B cell (primary cell): ENCODE measurements around the gene FBLN7. TPM values are rescaled to one million over a fixed set of nuclear protein-coding genes. Genes with fewer than 3 reads are reported as not detected.

ENCODE experiments used
- ATAC-seq: fragments of 200-7000 bp; cut with Tn5 transposase; one replicate; pipeline ENCODE4 v1.10.0; 2021; ENCODE audit warnings: low read depth, mild to moderate bottlenecking, moderate number of reproducible peaks, moderate library complexity
- CTCF ChIA-PET: fragments of 350-600 bp; sonication (Branson Sonifier 250); formaldehyde crosslinking; loops from one replicate; lab custom pipeline; 2021; ENCODE audit warnings: antibody characterized with exemption, inconsistent platforms; lab: Charles Lee
- POLR2A ChIA-PET: fragments of 350-600 bp; sonication (Branson Sonifier 250); formaldehyde crosslinking; loops from one replicate; lab custom pipeline; 2021; ENCODE audit warnings: antibody characterized with exemption; lab: Charles Lee
- DNase-seq: peaks from one replicate; pipeline ENCODE4 v3.0.0; 2013
- H2AFZ ChIP-seq: 2 replicates; pipeline ENCODE4 v1.6.1; 2012; ENCODE audit warnings: mild to moderate bottlenecking, low read depth, low read length; ENCODE audit not compliant: insufficient read depth, poor library complexity, severe bottlenecking
- H3K27ac ChIP-seq, 2 donors: 1 replicate in 1 of 2; 2 replicates in 1 of 2; pipeline ENCODE4 v1.5.1; 2012 to 2013; ENCODE audit warnings: low read length in 2 of 2, mild to moderate bottlenecking in 2 of 2, moderate library complexity in 1 of 2
- H3K27me3 ChIP-seq, 4 experiments: fragments of 200-600 bp in 1 of 4; sonication (generic) in 1 of 4; replicated peaks in 1 of 4; 1 replicate in 2 of 4; 2 replicates in 2 of 4; pipeline versions ENCODE4 v1.6.1 to v1.7.0; 2013 to 2016; ENCODE audit warnings: low read length in 3 of 4, mild to moderate bottlenecking in 2 of 4, mixed read lengths in 1 of 4, moderate library complexity in 1 of 4; ENCODE audit not compliant: insufficient read depth in 4 of 4, control insufficient read depth in 3 of 4; ENCODE audit errors: control extremely low read depth in 1 of 4
- H3K36me3 ChIP-seq, 2 experiments: replicated peaks in 1 of 2; 1 replicate in 1 of 2; 2 replicates in 1 of 2; pipeline versions ENCODE4 v1.6.1 to v1.7.1; 2013; ENCODE audit warnings: low read length in 1 of 2; ENCODE audit not compliant: insufficient read depth in 2 of 2, control insufficient read depth in 1 of 2; ENCODE audit errors: control extremely low read depth in 1 of 2, extremely low read depth in 1 of 2
- H3K4me1 ChIP-seq, 2 donors: fragments of 200-600 bp in 1 of 2; sonication (generic) in 1 of 2; 1 replicate in 1 of 2; 2 replicates in 1 of 2; pipeline versions ENCODE4 v1.5.1 to v1.6.1; 2013 to 2017; ENCODE audit warnings: low read length in 2 of 2; ENCODE audit not compliant: control insufficient read depth in 2 of 2, insufficient read depth in 2 of 2
- H3K4me2 ChIP-seq: replicated peaks from 2 replicates; pipeline ENCODE3; 2012; ENCODE audit warnings: mild to moderate bottlenecking, low read depth, low read length; ENCODE audit not compliant: poor library complexity, severe bottlenecking
- H3K4me3 ChIP-seq, 5 experiments: fragments of 200-600 bp in 1 of 5; sonication (generic) in 1 of 5; 1 replicate in 3 of 5; 2 replicates in 2 of 5; pipeline versions ENCODE4 v1.5.1 to v1.7.0; 2011 to 2016; ENCODE audit warnings: low read length in 4 of 5, mild to moderate bottlenecking in 4 of 5, low read depth in 2 of 5, control low read depth in 1 of 5, moderate library complexity in 1 of 5; ENCODE audit not compliant: insufficient read depth in 1 of 5; ENCODE audit errors: control extremely low read depth in 1 of 5, extremely low read depth in 1 of 5
- H3K79me2 ChIP-seq: fragments of 200-600 bp; sonication (generic); one replicate; pipeline ENCODE4 v1.6.0; 2016; ENCODE audit warnings: low read length; ENCODE audit not compliant: control insufficient read depth, insufficient read depth
- H3K9ac ChIP-seq: fragments of 200-600 bp; sonication (generic); 2 replicates; pipeline ENCODE4 v1.6.1; 2017; ENCODE audit warnings: mild to moderate bottlenecking, low read length, moderate library complexity
- H3K9me3 ChIP-seq, 3 donors: one replicate each; pipeline versions ENCODE4 v1.6.1 to v1.7.1; 2013; ENCODE audit warnings: low read length in 2 of 3; ENCODE audit not compliant: control insufficient read depth in 2 of 3, insufficient read depth in 1 of 3; ENCODE audit errors: control extremely low read depth in 1 of 3
- H4K20me1 ChIP-seq: 2 replicates; pipeline ENCODE4 v1.6.0; 2012; ENCODE audit warnings: mild to moderate bottlenecking, low read length; ENCODE audit not compliant: insufficient read depth, control insufficient read depth, poor library complexity, severe bottlenecking
- H3K27ac Mint-ChIP-seq: one replicate; pipeline ENCODE4 v1.8.0; 2021; ENCODE audit warnings: mixed read lengths
- H3K27me3 Mint-ChIP-seq: one replicate; pipeline ENCODE4 v1.8.0; 2021; ENCODE audit warnings: mixed read lengths
- H3K4me1 Mint-ChIP-seq: one replicate; pipeline ENCODE4 v1.8.0; 2021; ENCODE audit warnings: mixed read lengths
- H3K4me3 Mint-ChIP-seq: one replicate; pipeline ENCODE4 v1.8.0; 2021; ENCODE audit warnings: mixed read lengths
- H3K9me3 Mint-ChIP-seq: one replicate; pipeline ENCODE4 v1.8.0; 2022; ENCODE audit warnings: mixed read lengths; ENCODE audit not compliant: insufficient read depth
- EZH2 ChIP-seq: IDR thresholded peaks from 2 replicates; pipeline ENCODE4 v1.6.1; 2012; ENCODE audit warnings: borderline replicate concordance, low read depth, mild to moderate bottlenecking, moderate library complexity, low read length; ENCODE audit not compliant: insufficient read depth, poor library complexity, severe bottlenecking
- WGBS: methylation state at CpG from one replicate; pipeline ENCODE4 v1.1.5; 2013; ENCODE audit warnings: missing lambda C conversion rate; ENCODE audit not compliant: insufficient coverage; 5-methylcytosine and 5-hydroxymethylcytosine counted together
- intact Hi-C: fragments of 100-400 bp; cut with micrococcal nuclease; formaldehyde crosslinking; loops from one replicate; pipeline ENCODE4 v1.10.0; 2022
- polyA plus RNA-seq: library from polyadenylated mRNA; depleted of rRNA; stranded (reverse); fragments of >200 nt; gene quantifications from 2 replicates; pipeline ENCODE4 v1.2.3, GENCODE V29; 2012
- total RNA-seq, 2 donors: library from RNA; stranded (reverse); fragments of 120-200 nt in 1 of 2; gene quantifications; 1 replicate in 1 of 2; 2 replicates in 1 of 2; pipeline versions ENCODE4 v1.2.3 to v1.2.4, GENCODE V29; 2013 to 2022
- TF ChIP-seq, protein P1 (sequence below): fragments of 200-600 bp; IDR thresholded peaks from one replicate; pipeline ENCODE4 v1.8.0; 2022; ENCODE audit warnings: antibody characterized with exemption, mild to moderate bottlenecking

The FBLN7 gene
- total and polyA plus RNA-seq, 2 donors (not counting 1 experiment from before 2014, with no cell fraction given) = 0.13 to 1.1 TPM

DNA sequence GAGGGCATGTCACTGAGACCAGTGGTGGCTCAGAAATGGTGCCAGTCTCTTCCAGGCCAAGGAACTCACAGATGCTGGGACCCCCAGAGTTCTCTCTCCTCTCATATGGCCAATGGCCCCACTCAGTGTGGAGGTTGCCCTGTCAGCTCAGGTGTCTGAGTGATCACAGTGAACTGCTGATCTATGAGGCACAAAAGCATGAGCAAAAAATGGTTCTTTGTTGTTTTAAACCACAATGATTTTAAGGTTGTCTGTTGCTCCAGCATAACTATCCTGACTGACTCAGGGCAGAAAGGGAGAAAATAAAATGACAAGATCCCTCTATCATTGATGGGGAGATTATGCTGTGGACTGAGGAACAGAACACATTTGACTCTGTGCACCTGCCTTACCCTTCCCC is 57.8 kb downstream of the FBLN7 start:
- peaks cover 4% of the 10 kb centered on the region for H3K27me3 Mint-ChIP-seq
- TF ChIP-seq, protein P1, sequence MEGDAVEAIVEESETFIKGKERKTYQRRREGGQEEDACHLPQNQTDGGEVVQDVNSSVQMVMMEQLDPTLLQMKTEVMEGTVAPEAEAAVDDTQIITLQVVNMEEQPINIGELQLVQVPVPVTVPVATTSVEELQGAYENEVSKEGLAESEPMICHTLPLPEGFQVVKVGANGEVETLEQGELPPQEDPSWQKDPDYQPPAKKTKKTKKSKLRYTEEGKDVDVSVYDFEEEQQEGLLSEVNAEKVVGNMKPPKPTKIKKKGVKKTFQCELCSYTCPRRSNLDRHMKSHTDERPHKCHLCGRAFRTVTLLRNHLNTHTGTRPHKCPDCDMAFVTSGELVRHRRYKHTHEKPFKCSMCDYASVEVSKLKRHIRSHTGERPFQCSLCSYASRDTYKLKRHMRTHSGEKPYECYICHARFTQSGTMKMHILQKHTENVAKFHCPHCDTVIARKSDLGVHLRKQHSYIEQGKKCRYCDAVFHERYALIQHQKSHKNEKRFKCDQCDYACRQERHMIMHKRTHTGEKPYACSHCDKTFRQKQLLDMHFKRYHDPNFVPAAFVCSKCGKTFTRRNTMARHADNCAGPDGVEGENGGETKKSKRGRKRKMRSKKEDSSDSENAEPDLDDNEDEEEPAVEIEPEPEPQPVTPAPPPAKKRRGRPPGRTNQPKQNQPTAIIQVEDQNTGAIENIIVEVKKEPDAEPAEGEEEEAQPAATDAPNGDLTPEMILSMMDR = no peak
- TF ChIP-seq EZH2 = no peak
- Histone ChIP-seq H3K27me3 (no peaks in the 10 kb centered on the region), H3K27ac (no peak overlapping the region), H4K20me1 (no peaks in the 10 kb centered on the region), H3K4me3 (no peak overlapping the region), H2AFZ (no peak overlapping the region), H3K79me2 (no peaks in the 10 kb centered on the region), H3K9me3 (peaks cover 0 to under 1% (median 0%) of the 10 kb centered on the region in 3 donors), H3K36me3 (no peaks in the 10 kb centered on the region), H3K4me2 (no peak overlapping the region), H3K9ac (no peak overlapping the region), H3K4me1 (no peaks in the 10 kb centered on the region)
- CTCF ChIA-PET = no interaction called here
- no peak for ATAC-seq
- H3K27ac Mint-ChIP-seq = no peak overlapping the region
- peaks cover 3% of the 10 kb centered on the region for H3K9me3 Mint-ChIP-seq
- POLR2A ChIA-PET = no interaction called here
- DNase-seq = no peak
- H3K4me1 Mint-ChIP-seq = peaks cover 5% of the 10 kb centered on the region
- intact Hi-C loops = no loop called here
- no peak overlapping the region for H3K4me3 Mint-ChIP-seq

DNA sequence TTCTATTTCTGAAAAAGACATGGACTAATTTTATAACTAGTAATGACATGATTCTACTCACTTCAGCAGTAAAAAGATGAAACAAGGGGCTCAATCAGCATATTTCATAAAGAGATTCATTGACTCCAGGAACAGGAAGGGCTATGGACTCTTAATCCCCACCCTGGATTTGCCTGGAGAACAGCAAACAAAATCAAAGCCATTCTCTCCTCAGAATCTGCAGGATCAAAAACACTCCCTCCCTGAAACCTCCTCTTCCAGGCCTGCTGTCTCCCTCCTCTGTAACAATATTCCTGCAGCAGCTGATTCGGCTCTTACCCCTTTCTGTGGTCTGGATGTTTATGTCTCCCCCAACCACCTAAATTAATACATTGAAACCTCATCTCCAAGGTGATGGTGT is 59.7 kb downstream of the FBLN7 start:
- H3K9ac ChIP-seq = no peak overlapping the region
- ATAC-seq (no peak), DNase-seq (no peak)
- ChIA-PET CTCF (no interaction called here), POLR2A (no interaction called here)
- H3K79me2 ChIP-seq = no peaks in the 10 kb centered on the region
- peaks cover 0 to 7% (median under 1%) of the 10 kb centered on the region in 3 donors for H3K9me3 ChIP-seq
- H3K4me3 Mint-ChIP-seq = no peak overlapping the region
- H3K9me3 Mint-ChIP-seq = peaks cover 3% of the 10 kb centered on the region
- no peak overlapping the region for H2AFZ ChIP-seq
- peaks cover 0 to 6% (median 0%) of the 10 kb centered on the region in 4 experiments for H3K27me3 ChIP-seq
- no peaks in the 10 kb centered on the region for H3K4me1 ChIP-seq
- peaks cover 4% of the 10 kb centered on the region for H3K27me3 Mint-ChIP-seq
- H3K27ac Mint-ChIP-seq = no peak overlapping the region
- intact Hi-C loops = no loop called here
- H3K4me3 ChIP-seq = no peak overlapping the region
- peaks cover 5% of the 10 kb centered on the region for H3K4me1 Mint-ChIP-seq
- no peak overlapping the region for H3K27ac ChIP-seq
- WGBS = no CpG with 5 or more reads among the region's 1 CpG
- no peaks in the 10 kb centered on the region for H3K36me3 ChIP-seq
- no peak overlapping the region for H3K4me2 ChIP-seq
- TF ChIP-seq, protein P1 = no peak
- TF ChIP-seq EZH2 = no peak
- no peaks in the 10 kb centered on the region for H4K20me1 ChIP-seq
